GM18526 (cell line): ENCODE data around the gene FSTL3.

Experiments used
- POLR2A ChIP-seq: IDR thresholded peaks from 3 replicates; pipeline ENCODE4 v1.6.1; 2011; ENCODE audit not compliant: insufficient read length; ENCODE audit errors: extremely low read depth

Gene FSTL3

DNA sequence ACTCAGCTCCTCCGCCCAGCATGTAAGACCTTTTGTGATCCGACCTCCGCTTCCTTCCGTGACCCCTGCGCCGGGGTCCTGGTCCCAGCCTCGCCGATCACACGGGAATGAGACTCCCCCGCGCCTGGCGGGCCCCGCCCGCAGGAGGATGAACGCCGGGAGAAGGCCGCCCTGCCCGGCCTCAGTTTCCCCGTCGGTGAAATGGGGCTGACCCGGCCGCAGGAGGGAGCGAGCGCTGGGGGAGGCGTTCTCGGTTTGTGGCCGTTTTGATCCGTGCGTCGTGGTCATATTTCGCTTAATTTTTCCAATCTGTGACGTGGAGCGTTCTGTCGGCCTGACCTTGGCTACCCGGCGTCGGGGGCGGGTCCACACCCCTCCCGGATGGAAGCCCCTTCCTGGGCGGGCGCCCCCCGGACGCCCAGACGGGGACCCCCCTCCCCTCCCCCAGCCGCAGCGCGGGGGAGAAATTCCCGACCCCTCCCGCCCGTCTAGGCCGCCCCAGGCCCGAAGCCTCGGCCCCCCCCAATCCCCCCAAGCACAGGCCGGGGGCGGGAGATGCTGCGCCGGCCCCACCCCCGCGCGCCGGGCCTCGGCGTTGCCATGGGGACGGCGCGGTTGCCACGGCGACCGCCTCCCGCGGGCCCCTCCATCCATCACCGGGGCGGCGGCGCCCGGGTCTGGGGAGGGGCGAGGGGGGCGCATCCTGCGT lies 43.6 kb downstream of the FSTL3 start:
- no peak for TF ChIP-seq POLR2A

DNA sequence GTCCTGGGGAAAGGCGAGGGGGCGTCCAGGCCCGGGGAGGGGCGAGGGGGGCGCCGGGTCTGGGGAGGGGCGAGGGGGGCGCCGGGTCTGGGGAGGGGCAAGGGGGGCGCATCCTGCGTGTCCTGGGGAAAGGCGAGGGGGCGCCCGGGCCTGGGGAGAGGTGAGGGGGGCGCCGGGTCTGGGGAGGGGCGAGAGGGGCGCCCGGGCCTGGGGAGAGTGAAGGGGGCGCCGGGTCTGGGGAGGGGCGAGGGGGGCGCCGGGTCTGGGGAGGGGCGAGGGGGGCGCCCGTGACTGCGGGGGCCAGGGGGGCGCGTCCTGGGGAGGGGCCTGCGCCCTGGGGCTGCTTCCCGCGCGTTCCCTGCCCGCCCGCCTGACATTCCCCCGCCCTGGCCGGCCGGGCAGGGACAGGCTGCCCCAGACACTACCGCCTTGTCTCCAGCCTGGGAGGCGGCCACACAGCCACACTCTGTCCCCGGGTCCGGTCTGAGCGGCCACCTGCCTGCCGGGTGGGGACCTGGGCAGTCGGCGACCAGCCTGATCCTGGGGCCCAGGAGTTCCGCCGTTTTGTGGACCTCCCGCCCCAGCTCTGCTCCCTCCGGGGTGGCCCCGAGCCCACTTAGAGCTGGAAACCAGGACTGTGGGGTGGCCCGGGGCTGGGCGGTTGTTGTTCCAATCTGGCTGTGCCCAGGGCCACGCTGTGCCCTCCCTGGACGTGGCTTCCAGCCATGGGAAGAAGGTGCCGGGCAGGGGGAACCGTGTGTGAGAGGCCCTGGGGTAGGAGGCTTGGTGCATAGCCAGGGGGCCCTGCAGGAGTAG lies 44.4 kb downstream of the FSTL3 start:
- TF ChIP-seq POLR2A: no peak

DNA sequence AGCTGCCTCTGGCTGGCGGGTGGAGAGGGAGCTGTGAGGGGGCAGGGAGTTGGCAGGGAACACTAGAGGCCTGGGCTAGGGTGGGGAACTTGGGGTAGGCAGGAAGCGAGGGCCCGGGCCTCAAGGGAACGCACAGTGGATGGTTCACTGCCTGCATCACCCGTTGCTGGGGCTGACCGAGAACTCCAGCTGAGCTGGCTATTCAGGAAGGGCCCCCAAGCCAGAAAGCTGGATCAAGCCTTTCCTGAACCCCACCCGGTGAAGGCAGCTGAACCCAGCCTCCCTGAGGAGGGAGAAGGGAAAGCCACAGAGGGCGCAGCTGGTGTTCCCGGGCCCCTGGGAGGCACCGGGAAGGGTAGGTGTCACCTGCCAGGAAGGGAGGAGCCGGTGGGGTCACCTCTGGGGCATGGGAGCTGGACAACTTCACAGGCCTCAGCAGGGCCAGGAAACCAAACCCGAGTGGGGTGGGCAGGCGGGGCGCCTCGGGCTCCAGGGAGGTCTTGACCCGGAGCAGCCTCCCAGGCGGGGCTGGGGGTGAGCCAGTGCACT lies 46.4 kb downstream of the FSTL3 start:
- no peak for TF ChIP-seq POLR2A

DNA sequence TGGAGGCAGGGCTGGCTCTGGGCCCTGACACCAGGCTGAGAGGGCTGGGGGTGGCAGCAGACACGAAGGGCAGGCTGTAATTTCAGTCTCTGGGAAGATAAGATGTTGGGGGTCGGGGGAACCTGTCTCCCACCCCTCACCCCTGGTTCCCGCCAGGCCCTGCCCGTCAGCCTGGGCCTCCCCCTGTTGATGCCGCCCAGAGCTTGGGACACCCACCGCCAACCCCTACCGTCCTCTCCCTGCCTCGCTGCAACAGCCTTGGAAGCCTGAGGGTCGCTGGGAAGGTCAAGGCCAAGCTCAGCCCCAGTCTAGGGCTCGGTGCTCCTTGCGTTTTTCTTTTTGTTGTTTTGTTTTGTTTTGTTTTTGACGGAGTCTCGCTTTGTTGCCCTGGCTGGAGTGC lies 47.1 kb downstream of the FSTL3 start:
- no peak for TF ChIP-seq POLR2A

DNA sequence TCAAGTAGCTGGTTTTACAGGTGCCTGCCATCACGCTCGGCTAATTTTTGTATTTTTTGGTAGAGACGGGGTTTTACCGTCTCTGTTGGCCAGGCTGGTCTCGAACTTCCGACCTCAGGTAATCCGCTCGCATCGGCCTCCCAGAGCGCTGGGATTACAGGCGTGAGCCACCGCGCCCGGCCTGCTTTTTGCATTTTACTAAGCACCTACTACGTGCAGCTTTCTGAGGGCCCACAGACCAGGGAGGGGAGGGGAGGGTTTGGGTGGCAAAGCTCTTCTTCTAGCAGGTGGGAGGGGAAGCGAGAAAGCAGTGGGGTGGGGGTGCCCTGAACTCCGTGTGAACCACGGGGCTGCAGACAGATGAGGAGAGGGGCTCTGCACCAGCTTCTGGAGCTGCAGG lies 47.5 kb downstream of the FSTL3 start:
- TF ChIP-seq POLR2A: no peak

DNA sequence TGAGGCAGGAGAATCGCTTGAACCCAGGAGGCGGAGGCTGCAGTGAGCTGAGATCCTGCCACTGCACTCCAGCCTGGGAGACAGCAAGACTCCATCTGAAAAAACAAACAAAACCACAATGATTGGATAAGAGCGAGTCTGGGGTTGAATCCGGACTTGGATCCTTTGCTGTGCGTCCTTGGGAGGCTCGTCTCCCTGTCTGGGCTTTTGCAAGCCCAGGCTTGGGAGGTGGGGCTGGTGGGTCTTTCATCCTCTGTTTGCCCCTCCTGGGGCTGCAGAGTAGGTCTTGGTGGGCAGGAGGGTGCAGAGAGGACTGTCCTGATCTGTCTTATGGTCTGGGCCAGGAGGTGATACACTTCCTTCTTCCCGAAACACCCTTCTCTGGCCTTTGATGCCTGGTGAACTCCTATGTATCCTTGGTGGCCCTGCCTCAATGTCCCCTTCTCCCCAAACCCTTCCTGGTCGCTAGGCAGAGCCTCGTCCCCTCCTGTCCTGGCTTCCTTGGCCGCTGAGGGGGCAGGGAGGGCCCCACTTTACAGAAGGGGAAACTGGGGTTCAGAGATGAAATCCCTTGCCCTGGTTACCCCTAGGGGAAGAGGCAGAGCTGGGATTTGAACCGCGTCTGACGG lies 49.4 kb downstream of the FSTL3 start:
- no peak for TF ChIP-seq POLR2A

DNA sequence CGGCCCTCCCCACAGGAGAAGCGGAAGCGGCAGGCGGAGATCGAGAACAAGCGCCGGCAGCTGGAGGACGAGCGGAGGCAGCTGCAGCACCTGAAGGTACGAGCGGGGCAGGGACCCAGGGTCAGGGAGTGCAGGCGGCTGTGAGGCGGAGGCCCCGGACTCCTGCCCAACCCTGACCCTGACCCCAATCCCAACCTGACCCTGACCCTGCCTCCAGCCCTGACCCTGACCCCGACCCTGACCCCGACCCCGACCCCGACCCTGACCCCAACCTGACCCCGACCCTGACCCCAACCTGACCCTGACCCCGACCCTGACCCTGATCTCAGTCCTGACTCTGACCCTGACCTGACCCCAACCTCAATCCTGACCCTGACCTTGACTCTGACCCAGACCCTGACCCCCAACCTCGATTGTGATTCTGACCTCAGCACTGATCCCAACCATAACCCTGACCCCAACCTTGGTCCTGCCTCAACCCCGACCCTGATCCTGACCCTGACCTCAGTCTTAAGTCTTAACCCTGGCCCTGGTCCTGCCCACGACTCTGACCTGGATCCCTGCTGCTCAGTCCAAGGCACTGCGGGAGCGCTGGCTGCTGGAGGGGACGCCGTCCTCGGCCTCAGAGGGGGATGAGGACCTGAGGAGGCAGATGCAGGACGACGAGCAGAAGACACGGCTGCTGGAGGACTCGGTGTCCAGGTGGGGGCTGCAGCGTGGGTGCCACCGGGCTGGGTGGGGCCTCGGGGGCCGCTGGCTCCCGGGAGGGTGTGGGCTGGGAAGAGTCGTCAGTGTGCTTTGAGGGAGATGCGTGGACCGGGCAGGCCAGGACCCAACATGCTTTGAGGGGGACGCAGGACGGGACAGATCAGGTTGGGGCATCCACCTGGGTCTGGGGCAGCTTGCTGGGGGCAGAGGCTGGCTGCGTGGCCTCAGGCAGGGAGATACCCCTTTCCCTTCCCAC lies 51.1 kb downstream of the FSTL3 start:
- TF ChIP-seq POLR2A: no peak

DNA sequence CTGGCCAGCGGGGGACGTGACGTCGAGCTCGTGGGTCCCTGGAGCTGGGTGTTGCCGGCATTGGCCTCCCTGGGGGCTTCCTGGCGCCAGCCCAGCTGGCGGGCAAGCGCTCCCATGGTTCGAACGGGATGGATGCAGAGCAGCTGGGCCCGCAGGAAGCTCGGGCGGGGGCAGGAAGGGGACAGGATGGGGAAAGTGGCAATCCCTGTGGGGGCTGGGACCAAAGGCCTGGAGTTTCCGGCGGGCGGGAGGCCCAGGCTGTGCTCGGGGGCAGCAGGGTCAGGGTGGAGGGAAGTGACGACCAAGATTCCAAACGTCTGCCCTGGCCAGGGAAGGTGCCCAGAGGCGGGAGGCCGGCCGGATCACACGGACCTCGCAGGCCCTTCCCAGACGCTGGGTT lies 51.8 kb downstream of the FSTL3 start:
- TF ChIP-seq POLR2A: no peak

DNA sequence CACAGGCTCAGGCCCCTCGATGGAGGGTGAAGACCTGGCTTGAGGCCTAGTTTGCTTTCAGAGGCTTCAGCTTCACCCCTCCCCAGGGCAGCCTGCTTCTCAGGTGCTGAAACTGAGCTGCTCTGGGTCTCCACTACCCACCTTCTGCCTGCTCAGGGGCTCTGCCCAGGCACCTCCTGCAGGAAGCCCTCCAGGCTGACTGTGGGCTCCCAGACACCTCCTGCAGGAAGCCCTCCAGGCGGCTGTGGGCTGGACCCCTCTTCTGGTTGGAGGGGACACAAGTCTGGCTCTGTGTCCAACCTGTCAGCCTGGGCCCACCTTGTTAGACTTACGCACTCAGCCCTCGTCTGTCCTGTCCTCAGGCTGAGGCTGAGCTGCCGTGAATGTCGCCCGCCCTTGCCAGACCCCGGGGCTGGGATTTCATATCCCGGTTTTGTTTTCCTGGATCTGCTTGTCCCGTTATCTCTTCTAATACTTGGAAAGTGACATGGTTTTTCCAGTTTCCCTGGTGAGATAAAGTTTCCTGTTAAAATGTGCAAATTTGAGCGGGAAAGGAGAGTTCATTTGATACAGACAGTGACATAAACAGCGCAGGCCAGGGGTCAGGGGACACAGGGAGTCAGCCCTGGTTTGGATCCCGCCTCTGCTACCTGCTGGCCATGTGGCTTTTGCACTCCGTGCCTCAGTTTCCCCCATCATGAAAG lies 53.9 kb downstream of the FSTL3 start:
- no peak for TF ChIP-seq POLR2A

DNA sequence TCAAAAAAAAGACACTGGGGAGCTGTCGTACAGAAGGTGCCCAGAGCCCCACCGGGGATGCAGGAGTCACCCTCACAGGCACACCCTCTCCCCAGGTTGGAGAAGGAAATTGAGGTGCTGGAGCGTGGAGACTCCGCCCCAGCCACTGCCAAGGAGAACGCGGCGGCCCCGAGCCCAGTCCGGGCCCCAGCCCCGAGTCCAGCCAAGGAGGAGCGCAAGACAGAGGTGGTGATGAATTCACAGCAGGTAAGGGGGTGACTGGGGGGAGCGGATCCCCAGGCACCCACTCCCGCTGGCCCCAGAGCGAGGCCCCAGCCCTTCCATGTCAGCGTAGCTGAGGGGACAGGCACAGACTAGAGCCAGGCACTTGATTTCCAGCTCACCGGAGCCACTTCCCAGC lies 54.8 kb downstream of the FSTL3 start:
- no peak for TF ChIP-seq POLR2A

DNA sequence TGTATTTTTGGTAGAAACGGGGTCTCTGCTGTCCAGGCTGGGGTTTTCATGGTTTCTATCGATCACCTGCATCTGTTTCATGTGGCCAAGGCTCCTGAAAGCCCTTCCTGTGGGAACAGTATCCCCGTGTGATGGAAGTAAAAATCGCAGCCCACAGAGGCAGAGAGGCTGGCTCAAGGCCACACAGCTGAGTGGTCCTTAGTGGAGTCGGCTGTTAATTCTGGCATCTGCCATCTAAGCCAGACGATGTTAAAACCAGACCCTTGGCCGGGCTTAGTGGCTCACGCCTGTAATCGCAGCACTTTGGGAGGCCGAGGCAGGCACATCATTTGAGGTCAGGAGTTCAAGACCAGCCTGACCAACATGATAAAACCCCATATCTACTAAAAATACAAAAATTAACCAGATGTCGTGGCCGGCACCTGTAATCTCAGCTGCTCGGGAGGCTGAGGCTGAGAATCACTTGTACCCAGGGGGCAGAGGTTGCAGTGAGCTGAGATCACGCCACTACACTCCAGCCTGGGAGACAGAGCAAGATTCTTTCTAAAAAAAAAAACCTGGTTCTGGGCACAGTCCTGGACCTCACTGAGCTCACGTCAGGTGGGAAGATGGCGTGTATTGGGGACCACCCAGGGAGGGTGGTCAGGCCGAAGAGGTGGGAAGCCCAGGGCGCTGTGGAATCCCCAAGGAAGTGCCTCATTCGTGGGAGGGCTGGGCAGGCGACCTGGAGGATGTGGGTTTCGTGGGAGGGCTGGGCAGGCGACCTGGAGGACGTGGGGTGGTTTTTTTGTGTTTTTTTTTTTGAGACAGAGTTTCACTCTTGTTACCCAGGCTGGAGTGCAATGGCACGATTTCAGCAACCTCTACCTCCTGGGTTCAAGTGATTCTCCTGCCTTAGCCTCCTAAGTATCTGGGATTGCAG lies 56.2 kb downstream of the FSTL3 start:
- no peak for TF ChIP-seq POLR2A
